Neural cell (in vitro differentiated cells): Measurements from ENCODE around the gene EPHA6. TPM values are rescaled to one million over a fixed set of nuclear protein-coding genes. Genes with fewer than 3 reads are reported as not detected.

Experiments
- H2AFZ ChIP-seq: fragments of 200-600, 300-800 bp; sonication (generic), shearing (Covaris generic); 2 replicates; pipeline ENCODE4 v1.6.0; 2014; ENCODE audit warnings: low read depth, mild to moderate bottlenecking, antibody characterized with exemption, low read length, moderate library complexity
- H3F3A ChIP-seq: fragments of 200-600 bp; shearing (Covaris generic); 2 replicates; pipeline ENCODE4 v1.6.1; 2016; ENCODE audit warnings: mild to moderate bottlenecking, moderate library complexity, mixed read lengths, antibody characterized with exemption, low read length; ENCODE audit not compliant: insufficient read depth, poor library complexity, severe bottlenecking
- H3K27ac ChIP-seq: fragments of 200-600, 300-800 bp; sonication (generic), shearing (Covaris generic); 2 replicates; pipeline ENCODE4 v1.5.1; 2014; ENCODE audit warnings: mild to moderate bottlenecking, low read length, moderate library complexity
- H3K27me3 ChIP-seq: fragments of 300-800, 200-600 bp; sonication (generic), shearing (Covaris generic); 2 replicates; pipeline ENCODE4 v1.6.0; 2014; ENCODE audit warnings: mild to moderate bottlenecking, low read depth, low read length, moderate library complexity; ENCODE audit not compliant: insufficient read depth
- H3K36me3 ChIP-seq: fragments of 300-800, 200-600 bp; sonication (generic), shearing (Covaris generic); 2 replicates; pipeline ENCODE4 v1.5.1; 2014; ENCODE audit warnings: mild to moderate bottlenecking, antibody characterized with exemption, low read length, moderate library complexity; ENCODE audit not compliant: insufficient read depth
- H3K4me2 ChIP-seq: fragments of 300-800, 200-600 bp; sonication (generic), shearing (Covaris generic); 2 replicates; pipeline ENCODE4 v1.6.0; 2014; ENCODE audit warnings: mild to moderate bottlenecking, low read length
- H3K4me3 ChIP-seq: fragments of 300-800, 200-600 bp; sonication (generic), shearing (Covaris generic); 2 replicates; pipeline ENCODE4 v1.5.1; 2014; ENCODE audit warnings: mild to moderate bottlenecking, low read length, moderate library complexity
- H3K79me2 ChIP-seq: fragments of 200-600 bp; shearing (Covaris generic); replicated peaks from 2 replicates; pipeline ENCODE4 v1.6.0; 2014; ENCODE audit warnings: mild to moderate bottlenecking, low read length, moderate library complexity; ENCODE audit not compliant: insufficient read depth
- H3K9ac ChIP-seq: fragments of 300-800, 200-600 bp; sonication (generic), shearing (Covaris generic); 2 replicates; pipeline ENCODE4 v1.6.1; 2016; ENCODE audit warnings: mild to moderate bottlenecking, low read length, mixed read lengths
- H3K9me2 ChIP-seq: fragments of 200-600 bp; shearing (Covaris generic); 2 replicates; pipeline ENCODE4 v1.6.1; 2016; ENCODE audit warnings: mild to moderate bottlenecking, low read length, mixed read lengths; ENCODE audit not compliant: insufficient read depth
- H3K9me3 ChIP-seq: fragments of 200-600, 300-800 bp; sonication (generic), shearing (Covaris generic); 2 replicates; pipeline ENCODE4 v1.6.1; 2016; ENCODE audit warnings: mild to moderate bottlenecking, mixed run types, low read length, moderate library complexity, mixed read lengths
- H4K20me1 ChIP-seq: fragments of 200-600 bp; shearing (Covaris generic); 2 replicates; pipeline ENCODE4 v1.6.1; 2016; ENCODE audit warnings: mild to moderate bottlenecking, mixed run types; ENCODE audit not compliant: insufficient read depth
- EP300 ChIP-seq: fragments of 450-650 bp; conservative IDR thresholded peaks from 2 replicates; pipeline ENCODE4 v1.6.1; 2014; ENCODE audit warnings: antibody characterized with exemption, mild to moderate bottlenecking, moderate library complexity; ENCODE audit not compliant: poor library complexity, severe bottlenecking
- EZH2 ChIP-seq: fragments of 200-600, 300-800 bp; shearing (Covaris generic), sonication (generic); IDR thresholded peaks from 2 replicates; pipeline ENCODE4 v1.6.1; 2014; ENCODE audit warnings: antibody characterized with exemption, low read length, borderline replicate concordance, mild to moderate bottlenecking; ENCODE audit not compliant: insufficient read depth, poor library complexity, severe bottlenecking
- MXI1 ChIP-seq: fragments of 450-650 bp; conservative IDR thresholded peaks from 2 replicates; pipeline ENCODE4 v1.6.1; 2014; ENCODE audit warnings: antibody characterized with exemption, mild to moderate bottlenecking; ENCODE audit not compliant: poor library complexity, severe bottlenecking
- POLR2AphosphoS5 ChIP-seq: IDR thresholded peaks from 2 replicates; pipeline ENCODE4 v1.6.1; 2012
- RAD21 ChIP-seq: fragments of 450-650 bp; conservative IDR thresholded peaks from 2 replicates; pipeline ENCODE4 v1.6.1; 2014; ENCODE audit warnings: antibody characterized with exemption, mild to moderate bottlenecking, moderate library complexity
- SMC3 ChIP-seq: fragments of 450-650 bp; conservative IDR thresholded peaks from 2 replicates; pipeline ENCODE4 v1.6.1; 2014; ENCODE audit warnings: antibody characterized with exemption, mild to moderate bottlenecking, moderate library complexity; ENCODE audit not compliant: poor library complexity
- TAF1 ChIP-seq: IDR thresholded peaks from 2 replicates; pipeline ENCODE4 v1.6.1; 2012; ENCODE audit warnings: low read depth
- polyA plus RNA-seq: library from polyadenylated mRNA; depleted of rRNA; stranded (reverse); fragments of >200 nt; gene quantifications from 2 replicates; pipeline ENCODE4 v1.2.3, GENCODE V29; 2014
- TF ChIP-seq, protein P1 (sequence below): fragments of 450-650 bp; IDR thresholded peaks from 2 replicates; pipeline ENCODE4 v1.5.1; 2014; ENCODE audit warnings: antibody characterized with exemption, mild to moderate bottlenecking, moderate library complexity; ENCODE audit not compliant: poor library complexity, severe bottlenecking
- TF ChIP-seq, protein P2 (sequence below): IDR thresholded peaks from 2 replicates; pipeline ENCODE4 v1.6.1; 2012; ENCODE audit warnings: borderline replicate concordance

EPHA6 gene
- polyA plus RNA-seq, 1 donor from 2014 or later = 0.56 TPM

GRCh38 chr3:96843505-96844203 lies 29.3 kb downstream of the EPHA6 start:
- no peaks in the 10 kb centered on the region for H3K36me3 ChIP-seq
- no peaks in the 10 kb centered on the region for H3F3A ChIP-seq
- no peaks in the 10 kb centered on the region for H3K27me3 ChIP-seq
- H3K27ac ChIP-seq = no peak overlapping the region
- TF ChIP-seq, protein P1, sequence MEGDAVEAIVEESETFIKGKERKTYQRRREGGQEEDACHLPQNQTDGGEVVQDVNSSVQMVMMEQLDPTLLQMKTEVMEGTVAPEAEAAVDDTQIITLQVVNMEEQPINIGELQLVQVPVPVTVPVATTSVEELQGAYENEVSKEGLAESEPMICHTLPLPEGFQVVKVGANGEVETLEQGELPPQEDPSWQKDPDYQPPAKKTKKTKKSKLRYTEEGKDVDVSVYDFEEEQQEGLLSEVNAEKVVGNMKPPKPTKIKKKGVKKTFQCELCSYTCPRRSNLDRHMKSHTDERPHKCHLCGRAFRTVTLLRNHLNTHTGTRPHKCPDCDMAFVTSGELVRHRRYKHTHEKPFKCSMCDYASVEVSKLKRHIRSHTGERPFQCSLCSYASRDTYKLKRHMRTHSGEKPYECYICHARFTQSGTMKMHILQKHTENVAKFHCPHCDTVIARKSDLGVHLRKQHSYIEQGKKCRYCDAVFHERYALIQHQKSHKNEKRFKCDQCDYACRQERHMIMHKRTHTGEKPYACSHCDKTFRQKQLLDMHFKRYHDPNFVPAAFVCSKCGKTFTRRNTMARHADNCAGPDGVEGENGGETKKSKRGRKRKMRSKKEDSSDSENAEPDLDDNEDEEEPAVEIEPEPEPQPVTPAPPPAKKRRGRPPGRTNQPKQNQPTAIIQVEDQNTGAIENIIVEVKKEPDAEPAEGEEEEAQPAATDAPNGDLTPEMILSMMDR = no peak
- no peak for TF ChIP-seq RAD21
- no peak for TF ChIP-seq EZH2
- no peak for TF ChIP-seq EP300
- no peak for TF ChIP-seq SMC3
- TF ChIP-seq POLR2AphosphoS5 = no peak
- no peaks in the 10 kb centered on the region for H3K79me2 ChIP-seq
- H4K20me1 ChIP-seq = no peaks in the 10 kb centered on the region
- no peak overlapping the region for H3K4me3 ChIP-seq
- H3K4me2 ChIP-seq = no peak overlapping the region
- H3K9me3 ChIP-seq = no peaks in the 10 kb centered on the region
- H2AFZ ChIP-seq = no peak overlapping the region
- H3K9me2 ChIP-seq = no peaks in the 10 kb centered on the region
- no peak overlapping the region for H3K9ac ChIP-seq

- Histone ChIP-seq H3K27me3 (no peaks in the 10 kb centered on the region), H4K20me1 (no peaks in the 10 kb centered on the region), H3K9ac (no peak overlapping the region), H2AFZ (no peak overlapping the region), H3K9me3 (no peaks in the 10 kb centered on the region), H3K9me2 (no peaks in the 10 kb centered on the region), H3K36me3 (no peaks in the 10 kb centered on the region), H3K27ac (no peak overlapping the region), H3K79me2 (no peaks in the 10 kb centered on the region), H3K4me3 (no peak overlapping the region), H3K4me2 (no peak overlapping the region), H3F3A (no peaks in the 10 kb centered on the region)
- no peak for TF ChIP-seq MXI1
- no peak for TF ChIP-seq POLR2AphosphoS5
- TF ChIP-seq, protein P1 = no peak
- TF ChIP-seq, protein P2, sequence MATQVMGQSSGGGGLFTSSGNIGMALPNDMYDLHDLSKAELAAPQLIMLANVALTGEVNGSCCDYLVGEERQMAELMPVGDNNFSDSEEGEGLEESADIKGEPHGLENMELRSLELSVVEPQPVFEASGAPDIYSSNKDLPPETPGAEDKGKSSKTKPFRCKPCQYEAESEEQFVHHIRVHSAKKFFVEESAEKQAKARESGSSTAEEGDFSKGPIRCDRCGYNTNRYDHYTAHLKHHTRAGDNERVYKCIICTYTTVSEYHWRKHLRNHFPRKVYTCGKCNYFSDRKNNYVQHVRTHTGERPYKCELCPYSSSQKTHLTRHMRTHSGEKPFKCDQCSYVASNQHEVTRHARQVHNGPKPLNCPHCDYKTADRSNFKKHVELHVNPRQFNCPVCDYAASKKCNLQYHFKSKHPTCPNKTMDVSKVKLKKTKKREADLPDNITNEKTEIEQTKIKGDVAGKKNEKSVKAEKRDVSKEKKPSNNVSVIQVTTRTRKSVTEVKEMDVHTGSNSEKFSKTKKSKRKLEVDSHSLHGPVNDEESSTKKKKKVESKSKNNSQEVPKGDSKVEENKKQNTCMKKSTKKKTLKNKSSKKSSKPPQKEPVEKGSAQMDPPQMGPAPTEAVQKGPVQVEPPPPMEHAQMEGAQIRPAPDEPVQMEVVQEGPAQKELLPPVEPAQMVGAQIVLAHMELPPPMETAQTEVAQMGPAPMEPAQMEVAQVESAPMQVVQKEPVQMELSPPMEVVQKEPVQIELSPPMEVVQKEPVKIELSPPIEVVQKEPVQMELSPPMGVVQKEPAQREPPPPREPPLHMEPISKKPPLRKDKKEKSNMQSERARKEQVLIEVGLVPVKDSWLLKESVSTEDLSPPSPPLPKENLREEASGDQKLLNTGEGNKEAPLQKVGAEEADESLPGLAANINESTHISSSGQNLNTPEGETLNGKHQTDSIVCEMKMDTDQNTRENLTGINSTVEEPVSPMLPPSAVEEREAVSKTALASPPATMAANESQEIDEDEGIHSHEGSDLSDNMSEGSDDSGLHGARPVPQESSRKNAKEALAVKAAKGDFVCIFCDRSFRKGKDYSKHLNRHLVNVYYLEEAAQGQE = no peak
- TF ChIP-seq SMC3 = no peak
- TF ChIP-seq EZH2 = no peak
- TF ChIP-seq EP300 = no peak
- no peak for TF ChIP-seq RAD21
- TF ChIP-seq TAF1 = no peak
These were observed 29.8 kb downstream of the EPHA6 start for GRCh38 chr3:96844204-96844514.
